GM19438 (cell line): Measurements from ENCODE around the gene GPC6.

Experiments used
- ATAC-seq: cut with Tn5 transposase; IDR thresholded peaks from one replicate; pipeline ENCODE4 v1.9.1; 2021; ENCODE audit warnings: low read depth; ENCODE audit not compliant: unreplicated experiment

GPC6 gene

GRCh38 chr13:93865235-93865634 is 638.6 kb downstream of the GPC6 start:
- no peak for ATAC-seq

- ATAC-seq = no peak
Observed at GRCh38 chr13:93867481-93867880, 640.9 kb downstream of the GPC6 start.

GRCh38 chr13:93872376-93872775 is 645.8 kb downstream of the GPC6 start:
- ATAC-seq = no peak

- ATAC-seq = no peak
Observed at GRCh38 chr13:93872786-93873347, 646.3 kb downstream of the GPC6 start.

GRCh38 chr13:93875547-93875946 is 648.9 kb downstream of the GPC6 start:
- no peak for ATAC-seq

- ATAC-seq = no peak
Observed at GRCh38 chr13:93876236-93876635, 649.6 kb downstream of the GPC6 start.

GRCh38 chr13:93878675-93879074 is 652.1 kb downstream of the GPC6 start:
- ATAC-seq = no peak

GRCh38 chr13:93881411-93881810 is 654.8 kb downstream of the GPC6 start:
- ATAC-seq = no peak

- ATAC-seq = no peak
Observed at GRCh38 chr13:93882086-93882651, 655.6 kb downstream of the GPC6 start.

GRCh38 chr13:93889430-93889951 is 662.9 kb downstream of the GPC6 start:
- no peak for ATAC-seq

GRCh38 chr13:93899981-93900380 is 673.4 kb downstream of the GPC6 start:
- ATAC-seq = no peak

- ATAC-seq = no peak
Observed at GRCh38 chr13:93900731-93901130, 674.1 kb downstream of the GPC6 start.

GRCh38 chr13:93903909-93904308 is 677.3 kb downstream of the GPC6 start:
- no peak for ATAC-seq

- ATAC-seq = no peak
Observed at GRCh38 chr13:93915269-93915809, 688.7 kb downstream of the GPC6 start.

GRCh38 chr13:93922063-93922855 is 695.7 kb downstream of the GPC6 start:
- no peak for ATAC-seq

GRCh38 chr13:93925990-93926389 is 699.4 kb downstream of the GPC6 start:
- ATAC-seq = no peak

GRCh38 chr13:93926425-93926824 is 699.8 kb downstream of the GPC6 start:
- ATAC-seq = no peak

- ATAC-seq = no peak
Observed at GRCh38 chr13:93927431-93927830, 700.8 kb downstream of the GPC6 start.

- no peak for ATAC-seq
Observed at GRCh38 chr13:93932901-93933300, 706.3 kb downstream of the GPC6 start.

- no peak for ATAC-seq
Observed at GRCh38 chr13:93936901-93937300, 710.3 kb downstream of the GPC6 start.

- ATAC-seq = no peak
Observed at GRCh38 chr13:93941444-93941843, 714.8 kb downstream of the GPC6 start.
